ENCODE results near the gene LRRN1. TPM values are rescaled to one million over a fixed set of nuclear protein-coding genes. Genes with fewer than 3 reads are reported as not detected.

LRRN1 gene
- polyA plus RNA-seq, 2 of the 4 experiments (the other 2 are of a cell fraction) = not detected

DNA sequence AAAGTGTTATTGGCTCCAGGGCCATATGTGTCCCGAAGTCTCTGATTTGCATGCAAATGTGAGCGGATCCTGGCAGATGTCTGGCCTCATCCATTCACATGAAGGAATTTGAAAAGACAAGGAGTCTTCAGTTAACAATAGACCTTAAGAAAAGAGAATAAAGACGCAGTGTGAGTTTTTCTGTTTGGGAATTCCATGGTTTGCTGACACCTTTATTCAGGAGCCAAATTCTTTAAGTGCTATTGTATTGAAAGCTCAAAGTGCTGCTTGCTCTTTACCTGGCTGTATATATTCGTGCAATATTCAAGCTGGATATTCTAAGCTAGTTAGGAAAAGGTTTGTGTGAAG is 2.2 kb downstream of the LRRN1 start (continued):
- TF ChIP-seq RARB (CRISPR knock-in tag; IDR thresholded peaks at IDR 0.05) (no peak), CBX8 (IDR thresholded peaks at IDR 0.05) (no peak), BHLHE40 (IDR thresholded peaks at IDR 0.05; ENCODE audit: low read depth, low read length) (no peak), HOXB13 (CRISPR knock-in tag; IDR thresholded peaks at IDR 0.05; ENCODE audit: low read depth) (no peak), EHF (CRISPR knock-in tag; IDR thresholded peaks at IDR 0.05) (no peak), MAFK (IDR thresholded peaks at IDR 0.05; ENCODE audit: partially characterized antibody) (no peak)
- TF ChIP-seq, protein P1, sequence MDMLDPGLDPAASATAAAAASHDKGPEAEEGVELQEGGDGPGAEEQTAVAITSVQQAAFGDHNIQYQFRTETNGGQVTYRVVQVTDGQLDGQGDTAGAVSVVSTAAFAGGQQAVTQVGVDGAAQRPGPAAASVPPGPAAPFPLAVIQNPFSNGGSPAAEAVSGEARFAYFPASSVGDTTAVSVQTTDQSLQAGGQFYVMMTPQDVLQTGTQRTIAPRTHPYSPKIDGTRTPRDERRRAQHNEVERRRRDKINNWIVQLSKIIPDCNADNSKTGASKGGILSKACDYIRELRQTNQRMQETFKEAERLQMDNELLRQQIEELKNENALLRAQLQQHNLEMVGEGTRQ (IDR thresholded peaks at IDR 0.05) = no peak

GRCh38 chr3:3802046-3802445 is 2.8 kb downstream of the LRRN1 start:
- Histone ChIP-seq H3K4me2 (no peak overlapping the region), H3K4me3 (no peak overlapping the region), H3K9me3 (no peaks in the 10 kb centered on the region), H3K27ac (no peak overlapping the region), H3K4me1 (peaks cover 6% of the 10 kb centered on the region; the same call in 1 of the 3 replicates)
- no peak for TF ChIP-seq BHLHE40 (IDR thresholded peaks at IDR 0.05; ENCODE audit: low read depth, low read length)
- no peak for TF ChIP-seq RFX5 (IDR thresholded peaks at IDR 0.05)
- no peak for TF ChIP-seq HEYL (CRISPR knock-in tag; IDR thresholded peaks at IDR 0.05)
- no peak for TF ChIP-seq EHMT2 (IDR thresholded peaks at IDR 0.05; ENCODE audit: low read depth)
- TF ChIP-seq EP300 (IDR thresholded peaks at IDR 0.05) = no peak
- no peak for TF ChIP-seq NR3C1 (IDR thresholded peaks at IDR 0.05)
- no peak for TF ChIP-seq CBX2 (IDR thresholded peaks at IDR 0.05; ENCODE audit: borderline replicate concordance, low read depth)
- no peak for TF ChIP-seq MYC (IDR thresholded peaks at IDR 0.05; ENCODE audit: borderline replicate concordance, low read length)
- TF ChIP-seq, protein P2, sequence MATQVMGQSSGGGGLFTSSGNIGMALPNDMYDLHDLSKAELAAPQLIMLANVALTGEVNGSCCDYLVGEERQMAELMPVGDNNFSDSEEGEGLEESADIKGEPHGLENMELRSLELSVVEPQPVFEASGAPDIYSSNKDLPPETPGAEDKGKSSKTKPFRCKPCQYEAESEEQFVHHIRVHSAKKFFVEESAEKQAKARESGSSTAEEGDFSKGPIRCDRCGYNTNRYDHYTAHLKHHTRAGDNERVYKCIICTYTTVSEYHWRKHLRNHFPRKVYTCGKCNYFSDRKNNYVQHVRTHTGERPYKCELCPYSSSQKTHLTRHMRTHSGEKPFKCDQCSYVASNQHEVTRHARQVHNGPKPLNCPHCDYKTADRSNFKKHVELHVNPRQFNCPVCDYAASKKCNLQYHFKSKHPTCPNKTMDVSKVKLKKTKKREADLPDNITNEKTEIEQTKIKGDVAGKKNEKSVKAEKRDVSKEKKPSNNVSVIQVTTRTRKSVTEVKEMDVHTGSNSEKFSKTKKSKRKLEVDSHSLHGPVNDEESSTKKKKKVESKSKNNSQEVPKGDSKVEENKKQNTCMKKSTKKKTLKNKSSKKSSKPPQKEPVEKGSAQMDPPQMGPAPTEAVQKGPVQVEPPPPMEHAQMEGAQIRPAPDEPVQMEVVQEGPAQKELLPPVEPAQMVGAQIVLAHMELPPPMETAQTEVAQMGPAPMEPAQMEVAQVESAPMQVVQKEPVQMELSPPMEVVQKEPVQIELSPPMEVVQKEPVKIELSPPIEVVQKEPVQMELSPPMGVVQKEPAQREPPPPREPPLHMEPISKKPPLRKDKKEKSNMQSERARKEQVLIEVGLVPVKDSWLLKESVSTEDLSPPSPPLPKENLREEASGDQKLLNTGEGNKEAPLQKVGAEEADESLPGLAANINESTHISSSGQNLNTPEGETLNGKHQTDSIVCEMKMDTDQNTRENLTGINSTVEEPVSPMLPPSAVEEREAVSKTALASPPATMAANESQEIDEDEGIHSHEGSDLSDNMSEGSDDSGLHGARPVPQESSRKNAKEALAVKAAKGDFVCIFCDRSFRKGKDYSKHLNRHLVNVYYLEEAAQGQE (IDR thresholded peaks at IDR 0.05) = no peak
- TF ChIP-seq HDAC2 (IDR thresholded peaks at IDR 0.05) = no peak
- no peak for TF ChIP-seq KDM1A (IDR thresholded peaks at IDR 0.05; ENCODE audit: low read depth)
- no peak for TF ChIP-seq PHF8 (IDR thresholded peaks at IDR 0.05; ENCODE audit: borderline replicate concordance, low read depth)
- ChIA-PET POLR2A (no interaction called here), CTCF (no interaction called here)
- ATAC-seq (no peak), FAIRE-seq (no peak), DNase-seq (ENCODE audit: low read depth in 1 of 2, low spot score in 1 of 2) (no peak)
- WGBS (ENCODE audit: missing lambda C conversion rate) = 33% methylated on average over 12 of the region's 13 CpGs

GRCh38 chr3:3804560-3804959 is 5.3 kb downstream of the LRRN1 start:
- POLR2A ChIA-PET = no interaction called here
- Histone ChIP-seq H3K9me3 (no peaks in the 10 kb centered on the region), H3K4me2 (no peak overlapping the region), H3K27ac (no peak overlapping the region), H3K4me1 (peaks cover 3% of the 10 kb centered on the region; the same call in 1 of the 3 replicates), H3K4me3 (no peak overlapping the region)
- ATAC-seq (no peak), FAIRE-seq (no peak), DNase-seq (ENCODE audit: low read depth in 1 of 2, low spot score in 1 of 2) (no peak)
- 5% methylated on average over 2 of the region's 2 CpGs for WGBS (ENCODE audit: missing lambda C conversion rate)
- CTCF ChIA-PET = no interaction called here
- TF ChIP-seq, protein P3, sequence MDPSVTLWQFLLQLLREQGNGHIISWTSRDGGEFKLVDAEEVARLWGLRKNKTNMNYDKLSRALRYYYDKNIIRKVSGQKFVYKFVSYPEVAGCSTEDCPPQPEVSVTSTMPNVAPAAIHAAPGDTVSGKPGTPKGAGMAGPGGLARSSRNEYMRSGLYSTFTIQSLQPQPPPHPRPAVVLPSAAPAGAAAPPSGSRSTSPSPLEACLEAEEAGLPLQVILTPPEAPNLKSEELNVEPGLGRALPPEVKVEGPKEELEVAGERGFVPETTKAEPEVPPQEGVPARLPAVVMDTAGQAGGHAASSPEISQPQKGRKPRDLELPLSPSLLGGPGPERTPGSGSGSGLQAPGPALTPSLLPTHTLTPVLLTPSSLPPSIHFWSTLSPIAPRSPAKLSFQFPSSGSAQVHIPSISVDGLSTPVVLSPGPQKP (IDR thresholded peaks at IDR 0.05; ENCODE audit: low read depth, low read length) = no peak
- TF ChIP-seq NPAS2 (CRISPR knock-in tag; IDR thresholded peaks at IDR 0.05; ENCODE audit: borderline replicate concordance) (no peak), NR3C1 (IDR thresholded peaks at IDR 0.05) (no peak), SREBF2 (IDR thresholded peaks at IDR 0.05) (no peak), CEBPB (IDR thresholded peaks at IDR 0.05) (no peak)
